Endothelial cell of umbilical vein (primary cell): ENCODE results near the gene PSTPIP1. TPM values are rescaled to one million over a fixed set of nuclear protein-coding genes. Genes with fewer than 3 reads are reported as not detected.

ENCODE experiments used
- BruUV-seq: library from RNA; stranded (reverse); fragments of 400-500 nt; replicated peaks from 2 replicates; lab custom pipeline; 2021; lab: Mats Ljungman, UMichigan
- CTCF ChIA-PET: fragments of 300-600, 350-600 bp; sonication (Branson Sonifier 250); formaldehyde crosslinking; loops from one replicate; lab custom pipeline; 2021; ENCODE audit warnings: antibody characterized with exemption, inconsistent platforms; lab: Charles Lee
- POLR2A ChIA-PET: fragments of 300-600, 350-600 bp; sonication (Branson Sonifier 250); formaldehyde crosslinking; loops from one replicate; lab custom pipeline; 2021; ENCODE audit warnings: antibody characterized with exemption, inconsistent platforms; lab: Charles Lee
- DNase-seq: peaks from one replicate; pipeline ENCODE4 v3.0.0-alpha.2; 2011; ENCODE audit warnings: low read depth, low spot score
- FAIRE-seq: peaks from 2 replicates; lab custom pipeline; 2011; peaks lifted over from hg19 to GRCh38; lab: Jason Lieb, UNC
- H2AFZ ChIP-seq: 2 replicates; pipeline ENCODE4 v1.6.0; 2012; ENCODE audit warnings: low read depth, low read length, control low read depth, inconsistent platforms
- H3K27ac ChIP-seq: 2 replicates; pipeline ENCODE4 v1.5.1; 2011; ENCODE audit warnings: low read depth, mild to moderate bottlenecking, control low read depth, low read length, moderate library complexity; ENCODE audit not compliant: insufficient read depth
- H3K27me3 ChIP-seq, 2 experiments: 2 replicates each; pipeline versions ENCODE4 v1.6.0 to v1.6.1; 2011; ENCODE audit warnings: low read length in 2 of 2, mixed read lengths in 1 of 2; ENCODE audit not compliant: control insufficient read depth in 2 of 2, insufficient read depth in 2 of 2
- H3K36me3 ChIP-seq, 2 experiments: 2 replicates in 1 of 2; 3 replicates in 1 of 2; pipeline ENCODE4 v1.5.1; 2011; ENCODE audit warnings: low read length in 2 of 2, mild to moderate bottlenecking in 1 of 2, moderate library complexity in 1 of 2; ENCODE audit not compliant: control insufficient read depth in 2 of 2, insufficient read depth in 2 of 2; ENCODE audit errors: extremely low read depth in 1 of 2
- H3K4me1 ChIP-seq: 3 replicates; pipeline ENCODE4 v1.5.1; 2011; ENCODE audit warnings: mild to moderate bottlenecking, low read length; ENCODE audit not compliant: control insufficient read depth, insufficient read depth; ENCODE audit errors: extremely low read depth
- H3K4me2 ChIP-seq: 2 replicates; pipeline ENCODE4 v1.6.1; 2011; ENCODE audit warnings: low read length, control low read depth, mixed read lengths; ENCODE audit not compliant: insufficient read depth
- H3K4me3 ChIP-seq, 3 experiments: fragments of 200-600 bp in 1 of 3; sonication (generic), shearing (Covaris generic) in 1 of 3; replicated peaks in 1 of 3; 2 replicates each; pipeline ENCODE4 v1.5.1; 2011 to 2016; ENCODE audit warnings: control low read depth in 3 of 3, low read length in 3 of 3, mild to moderate bottlenecking in 2 of 3, inconsistent platforms in 1 of 3, low read depth in 1 of 3, moderate library complexity in 1 of 3; ENCODE audit not compliant: insufficient read depth in 1 of 3
- H3K79me2 ChIP-seq: 2 replicates; pipeline ENCODE4 v1.6.0; 2012; ENCODE audit warnings: low read length, inconsistent platforms; ENCODE audit not compliant: control insufficient read depth, insufficient read depth
- H3K9ac ChIP-seq: replicated peaks from 2 replicates; pipeline ENCODE3; 2011; ENCODE audit warnings: low read length, control low read depth; ENCODE audit not compliant: insufficient read depth; ENCODE audit errors: extremely low read depth
- H3K9me1 ChIP-seq: replicated peaks from 3 replicates; pipeline ENCODE4 v1.6.0; 2011; ENCODE audit warnings: mild to moderate bottlenecking, low read length; ENCODE audit not compliant: control insufficient read depth, insufficient read depth; ENCODE audit errors: extremely low read depth
- H3K9me3 ChIP-seq: replicated peaks from 2 replicates; pipeline ENCODE4 v1.5.1; 2012; ENCODE audit warnings: low read length, inconsistent platforms; ENCODE audit not compliant: control insufficient read depth, insufficient read depth
- H4K20me1 ChIP-seq: replicated peaks from 2 replicates; pipeline ENCODE3; 2011; ENCODE audit warnings: mild to moderate bottlenecking, low read length; ENCODE audit not compliant: control insufficient read depth, insufficient read depth; ENCODE audit errors: extremely low read depth
- EZH2 ChIP-seq: IDR thresholded peaks from 2 replicates; pipeline ENCODE4 v1.6.1; 2012; ENCODE audit warnings: borderline replicate concordance, low read depth, mild to moderate bottlenecking, moderate library complexity, low read length, inconsistent platforms; ENCODE audit not compliant: severe bottlenecking
- FOS ChIP-seq: IDR thresholded peaks from 2 replicates; pipeline ENCODE4 v1.6.1; 2011; ENCODE audit warnings: mild to moderate bottlenecking, low read length, moderate library complexity, borderline replicate concordance; ENCODE audit not compliant: insufficient read depth
- GATA2 ChIP-seq: IDR thresholded peaks from 2 replicates; pipeline ENCODE4 v1.7.0; 2011; ENCODE audit warnings: low read depth, mild to moderate bottlenecking, moderate library complexity, mixed read lengths, low read length; ENCODE audit not compliant: insufficient read length, insufficient read depth
- JUN ChIP-seq: IDR thresholded peaks from 2 replicates; pipeline ENCODE4 v1.6.1; 2011; ENCODE audit warnings: borderline replicate concordance, low read depth; ENCODE audit not compliant: insufficient read length, insufficient read depth
- MYC ChIP-seq: IDR thresholded peaks from one replicate; pipeline ENCODE4 v1.6.1; 2011; ENCODE audit warnings: mild to moderate bottlenecking, low read depth, low read length
- POLR2A ChIP-seq: IDR thresholded peaks from 2 replicates; pipeline ENCODE4 v1.6.1; 2012; ENCODE audit warnings: low read depth, mild to moderate bottlenecking, control low read depth, low read length
- POLR2AphosphoS5 ChIP-seq: IDR thresholded peaks from 2 replicates; pipeline ENCODE4 v1.6.1; 2012; ENCODE audit warnings: low read depth, mild to moderate bottlenecking, control low read depth, low read length, moderate library complexity; ENCODE audit not compliant: insufficient read depth
- dilution Hi-C: fragments of 300-500 bp; cut with MboI; formaldehyde crosslinking; loops from one replicate; pipeline ENCODE4 v1.15.0; 2019; ENCODE audit warnings: low sequenced_read_pairs; ENCODE audit not compliant: extremely low pct_ligation_motif_present
- intact Hi-C: fragments of 100-400 bp; cut with micrococcal nuclease; formaldehyde crosslinking; loops from one replicate; pipeline ENCODE4 v1.10.0; 2022
- polyA plus RNA-seq, 4 experiments: library from polyadenylated mRNA; depleted of rRNA in 3 of 4; stranded (reverse) in 3 of 4; unstranded in 1 of 4; fragments of >200 nt; gene quantifications; 2 replicates each; pipeline versions ENCODE4 v1.2.1 to v1.2.3, GENCODE V29; 2011 to 2012; ENCODE audit warnings: missing spikeins in 1 of 4
- total RNA-seq: library from RNA; stranded (reverse); gene quantifications from 2 replicates; pipeline ENCODE4 v1.2.3, GENCODE V29; 2021
- TF ChIP-seq, protein P1 (sequence below): IDR thresholded peaks from 2 replicates; pipeline ENCODE4 v1.6.1; 2011; ENCODE audit not compliant: insufficient read depth, insufficient read length
- TF ChIP-seq, protein P2 (sequence below), 2 donors: IDR thresholded peaks; 1 replicate in 1 of 2; 2 replicates in 1 of 2; pipeline ENCODE4 v1.5.1; 2011; ENCODE audit warnings: low read length in 2 of 2, mild to moderate bottlenecking in 2 of 2, moderate library complexity in 2 of 2, control low read depth in 1 of 2, inconsistent platforms in 1 of 2, low read depth in 1 of 2; ENCODE audit not compliant: insufficient read depth in 1 of 2; ENCODE audit errors: extremely low read depth in 1 of 2

PSTPIP1 gene
- total and polyA plus RNA-seq, 2 donors (not counting 3 experiments of a cell fraction or from before 2014, with no cell fraction given) = not detected

DNA sequence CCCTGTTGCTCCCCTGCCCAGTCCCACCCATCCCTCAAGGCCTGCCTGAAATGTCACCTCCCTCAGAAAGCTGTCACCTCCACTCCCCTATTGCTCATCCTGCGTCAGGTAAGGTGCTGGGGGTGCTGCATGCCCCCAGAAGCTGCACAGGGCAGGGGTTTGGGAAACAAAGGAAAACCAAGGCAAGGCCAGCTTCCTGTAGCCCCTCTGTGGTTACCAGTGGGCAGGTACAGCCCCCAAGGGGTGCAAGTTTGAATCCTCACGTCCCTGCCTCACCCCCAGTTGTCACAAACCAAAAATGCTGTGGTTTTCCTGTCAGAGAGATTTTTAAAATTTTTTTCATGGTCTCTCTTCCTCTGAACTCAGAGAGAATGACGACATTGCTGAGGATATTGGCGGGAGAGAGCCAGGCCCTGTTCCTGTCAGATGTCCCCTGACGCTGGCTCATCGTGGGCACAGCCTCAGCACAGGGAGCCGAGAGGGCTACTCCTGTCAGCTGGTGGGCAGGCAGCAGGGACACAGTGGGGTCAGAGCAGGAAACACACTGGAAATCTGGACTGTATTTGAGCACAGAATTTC is 27.0 kb downstream of the PSTPIP1 start:
- Histone ChIP-seq H3K36me3 (no peaks in the 10 kb centered on the region), H3K4me1 (peaks cover 8% of the 10 kb centered on the region), H2AFZ (peak overlapping the region; percentile 10), H3K9me1 (no peaks in the 10 kb centered on the region), H3K4me2 (no peak overlapping the region), H3K9me3 (no peaks in the 10 kb centered on the region), H3K4me3 (no peak overlapping the region), H3K9ac (peak overlapping the region; percentile 1), H3K27ac (no peak overlapping the region), H4K20me1 (no peaks in the 10 kb centered on the region), H3K79me2 (no peaks in the 10 kb centered on the region), H3K27me3 (no peaks in the 10 kb centered on the region)
- POLR2A ChIA-PET = no interaction called here
- intact Hi-C loops = loop anchor here (5.0 kb wide), 3 partner anchors 165 to 830 kb away; no protein-coding TSS in a partner anchor
- no peak for TF ChIP-seq EZH2
- no peak for TF ChIP-seq FOS
- FAIRE-seq = peak; percentile 18
- no peak for DNase-seq
- BruUV-seq = no TSS peak
- dilution Hi-C loops = no loop called here
- CTCF ChIA-PET = interaction anchor here (0.6 to 4.3 kb wide), 7 partner anchors 11 to 522 kb away, joined by 3 to 45 read pairs (median 3); no protein-coding TSS in a partner anchor

DNA sequence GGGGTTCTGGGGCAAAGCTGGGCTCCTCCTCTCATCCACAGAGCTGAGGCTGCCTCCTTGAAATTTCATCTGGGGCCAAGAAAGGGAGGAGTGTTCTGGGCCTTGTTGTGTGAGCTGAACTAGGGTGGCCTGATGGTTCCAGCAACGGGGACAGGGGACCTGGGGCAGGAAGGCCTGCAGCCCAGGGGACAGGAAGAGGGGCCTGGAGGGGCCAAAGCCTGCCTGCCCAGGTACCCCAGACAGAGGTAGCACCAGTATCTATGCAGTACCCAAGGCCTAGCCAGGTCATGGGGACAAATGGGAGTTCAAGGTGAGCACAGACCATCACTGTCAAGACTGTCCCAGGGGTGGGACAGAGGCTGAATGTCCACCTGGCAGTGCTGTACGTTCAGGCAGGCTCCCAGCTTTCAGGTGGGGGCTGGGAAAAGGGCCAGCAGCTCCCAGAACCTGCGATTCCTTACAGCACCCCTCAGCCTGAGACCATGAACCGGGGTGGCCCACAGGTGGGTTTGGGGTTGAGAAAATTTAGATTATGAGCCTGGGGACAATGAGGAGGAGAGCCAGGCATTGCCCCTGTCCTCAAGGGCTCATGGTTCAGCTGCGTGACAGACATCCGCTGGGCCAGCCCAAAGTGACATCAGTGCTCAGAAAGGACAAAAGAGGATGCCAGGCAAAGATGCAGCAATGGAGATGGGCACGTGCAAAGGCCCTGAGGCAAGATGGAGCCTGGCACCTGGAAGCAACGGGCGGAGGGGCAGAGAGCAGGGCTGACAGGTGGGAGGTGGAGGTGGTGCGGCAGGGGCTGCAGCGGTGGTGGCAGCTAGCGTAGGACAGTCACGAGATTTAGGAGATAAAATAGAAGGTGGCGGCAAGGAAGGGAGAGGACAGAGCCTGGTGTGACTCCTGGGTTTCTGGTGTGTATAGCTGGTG is 28.0 kb downstream of the PSTPIP1 start:
- H3K9me1 ChIP-seq = no peaks in the 10 kb centered on the region
- CTCF ChIA-PET = interaction anchor here (0.6 to 4.3 kb wide), 16 partner anchors 7 to 610 kb away, joined by 3 to 45 read pairs (median 4); no protein-coding TSS in a partner anchor
- dilution Hi-C loops = no loop called here
- H3K27me3 ChIP-seq = no peaks in the 10 kb centered on the region
- no peak overlapping the region for H3K27ac ChIP-seq
- H3K36me3 ChIP-seq = no peaks in the 10 kb centered on the region
- intact Hi-C loops = loop anchor here (5.0 kb wide), 3 partner anchors 164 to 831 kb away; no protein-coding TSS in a partner anchor
- no peaks in the 10 kb centered on the region for H3K9me3 ChIP-seq
- BruUV-seq = no TSS peak
- TF ChIP-seq, protein P1, sequence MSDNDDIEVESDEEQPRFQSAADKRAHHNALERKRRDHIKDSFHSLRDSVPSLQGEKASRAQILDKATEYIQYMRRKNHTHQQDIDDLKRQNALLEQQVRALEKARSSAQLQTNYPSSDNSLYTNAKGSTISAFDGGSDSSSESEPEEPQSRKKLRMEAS = no peak
- TF ChIP-seq FOS = no peak
- no peak for TF ChIP-seq MYC
- no peak for TF ChIP-seq JUN
- TF ChIP-seq EZH2 = no peak
- TF ChIP-seq POLR2AphosphoS5 = no peak
- TF ChIP-seq, protein P2, sequence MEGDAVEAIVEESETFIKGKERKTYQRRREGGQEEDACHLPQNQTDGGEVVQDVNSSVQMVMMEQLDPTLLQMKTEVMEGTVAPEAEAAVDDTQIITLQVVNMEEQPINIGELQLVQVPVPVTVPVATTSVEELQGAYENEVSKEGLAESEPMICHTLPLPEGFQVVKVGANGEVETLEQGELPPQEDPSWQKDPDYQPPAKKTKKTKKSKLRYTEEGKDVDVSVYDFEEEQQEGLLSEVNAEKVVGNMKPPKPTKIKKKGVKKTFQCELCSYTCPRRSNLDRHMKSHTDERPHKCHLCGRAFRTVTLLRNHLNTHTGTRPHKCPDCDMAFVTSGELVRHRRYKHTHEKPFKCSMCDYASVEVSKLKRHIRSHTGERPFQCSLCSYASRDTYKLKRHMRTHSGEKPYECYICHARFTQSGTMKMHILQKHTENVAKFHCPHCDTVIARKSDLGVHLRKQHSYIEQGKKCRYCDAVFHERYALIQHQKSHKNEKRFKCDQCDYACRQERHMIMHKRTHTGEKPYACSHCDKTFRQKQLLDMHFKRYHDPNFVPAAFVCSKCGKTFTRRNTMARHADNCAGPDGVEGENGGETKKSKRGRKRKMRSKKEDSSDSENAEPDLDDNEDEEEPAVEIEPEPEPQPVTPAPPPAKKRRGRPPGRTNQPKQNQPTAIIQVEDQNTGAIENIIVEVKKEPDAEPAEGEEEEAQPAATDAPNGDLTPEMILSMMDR (IDR thresholded peaks at IDR 0.05; ENCODE audit: extremely low read depth in 1 of 2, insufficient read depth in 1 of 2, low read depth in 1 of 2, low read length in 2 of 2) = no peak
- TF ChIP-seq POLR2A = no peak
- no peak for TF ChIP-seq GATA2
- H3K4me1 ChIP-seq = peaks cover 8% of the 10 kb centered on the region
- no peak overlapping the region for H3K9ac ChIP-seq
- DNase-seq (no peak), FAIRE-seq (no peak)
- POLR2A ChIA-PET = no interaction called here
- no peak overlapping the region for H3K4me3 ChIP-seq
- no peak overlapping the region for H2AFZ ChIP-seq
- H4K20me1 ChIP-seq = no peaks in the 10 kb centered on the region
- H3K79me2 ChIP-seq = no peaks in the 10 kb centered on the region
- no peak overlapping the region for H3K4me2 ChIP-seq
